Neural progenitor cell (in vitro differentiated cells): ENCODE results near the gene TGM5. TPM values are rescaled to one million over a fixed set of nuclear protein-coding genes. Genes with fewer than 3 reads are reported as not detected.

Experiments used
- DNase-seq: peaks from one replicate; pipeline ENCODE4 v3.0.0-alpha.2; 2016; ENCODE audit warnings: low spot score
- H2AFZ ChIP-seq: fragments of 200-600 bp; sonication (generic); replicated peaks from 2 replicates; pipeline ENCODE4 v1.6.1; 2016; ENCODE audit warnings: antibody characterized with exemption
- H3F3A ChIP-seq: fragments of 200-600 bp; sonication (generic); 2 replicates; pipeline ENCODE4 v1.6.1; 2016; ENCODE audit warnings: antibody characterized with exemption, low read depth
- H3K27ac ChIP-seq: fragments of 200-600 bp; sonication (generic); 2 replicates; pipeline ENCODE4 v1.5.1; 2016; ENCODE audit warnings: mild to moderate bottlenecking
- H3K27me3 ChIP-seq: fragments of 200-600 bp; sonication (generic); 2 replicates; pipeline ENCODE4 v1.6.1; 2016; ENCODE audit warnings: mild to moderate bottlenecking, moderate library complexity
- H3K36me3 ChIP-seq: fragments of 200-600 bp; sonication (generic); 2 replicates; pipeline ENCODE4 v1.5.1; 2016
- H3K4me1 ChIP-seq: fragments of 200-600 bp; sonication (generic); 2 replicates; pipeline ENCODE4 v1.6.1; 2016; ENCODE audit warnings: mixed run types
- H3K4me2 ChIP-seq: fragments of 200-600 bp; sonication (generic); 2 replicates; pipeline ENCODE4 v1.6.1; 2016
- H3K4me3 ChIP-seq: fragments of 200-600 bp; sonication (generic); 2 replicates; pipeline ENCODE4 v1.5.1; 2016
- H3K79me2 ChIP-seq: fragments of 200-600 bp; sonication (generic); 2 replicates; pipeline ENCODE4 v1.6.1; 2016; ENCODE audit warnings: low read depth
- H3K9ac ChIP-seq: fragments of 200-600 bp; sonication (generic); 2 replicates; pipeline ENCODE4 v1.6.1; 2016
- H3K9me3 ChIP-seq: fragments of 200-600 bp; sonication (generic); 2 replicates; pipeline ENCODE4 v1.5.1; 2016; ENCODE audit warnings: low read depth
- H4K20me1 ChIP-seq: fragments of 200-600 bp; sonication (generic); 2 replicates; pipeline ENCODE4 v1.6.1; 2016; ENCODE audit warnings: low read depth
- H3K27ac Mint-ChIP-seq: 3 replicates; pipeline ENCODE4 v1.8.0; 2021; ENCODE audit warnings: mixed read lengths
- H3K27me3 Mint-ChIP-seq: 2 replicates; pipeline ENCODE4 v1.8.0; 2022; ENCODE audit warnings: low read depth, mild to moderate bottlenecking, inconsistent platforms, moderate library complexity, mixed read lengths; ENCODE audit not compliant: insufficient read depth
- H3K36me3 Mint-ChIP-seq: 3 replicates; pipeline ENCODE4 v1.8.0; 2021; ENCODE audit warnings: mixed read lengths
- H3K4me1 Mint-ChIP-seq: 3 replicates; pipeline ENCODE4 v1.8.0; 2021; ENCODE audit warnings: mixed read lengths
- H3K4me3 Mint-ChIP-seq: 3 replicates; pipeline ENCODE4 v1.8.0; 2021; ENCODE audit warnings: mild to moderate bottlenecking, moderate library complexity, mixed read lengths
- H3K9me3 Mint-ChIP-seq: 3 replicates; pipeline ENCODE4 v1.8.0; 2020; ENCODE audit warnings: mixed read lengths
- EZH2 ChIP-seq: fragments of 200-600 bp; sonication (generic); IDR thresholded peaks from 2 replicates; pipeline ENCODE4 v1.6.1; 2017; ENCODE audit warnings: antibody characterized with exemption, mild to moderate bottlenecking, moderate library complexity
- EZH2phosphoT487 ChIP-seq: fragments of 200-600 bp; sonication (generic); IDR thresholded peaks from 2 replicates; pipeline ENCODE4 v1.6.1; 2017; ENCODE audit warnings: antibody characterized with exemption
- total RNA-seq: library from RNA; depleted of rRNA; stranded (reverse); fragments of >200 nt; gene quantifications from 2 replicates; pipeline ENCODE4 v1.2.3, GENCODE V29; 2015; ENCODE audit warnings: low replicate concordance
- TF ChIP-seq, protein P1 (sequence below): fragments of 200-600 bp; sonication (generic); IDR thresholded peaks from 2 replicates; pipeline ENCODE4 v1.5.1; 2017; ENCODE audit warnings: antibody characterized with exemption, mild to moderate bottlenecking

The TGM5 gene
- total RNA-seq, 1 donor from 2014 or later, result not detected

DNA sequence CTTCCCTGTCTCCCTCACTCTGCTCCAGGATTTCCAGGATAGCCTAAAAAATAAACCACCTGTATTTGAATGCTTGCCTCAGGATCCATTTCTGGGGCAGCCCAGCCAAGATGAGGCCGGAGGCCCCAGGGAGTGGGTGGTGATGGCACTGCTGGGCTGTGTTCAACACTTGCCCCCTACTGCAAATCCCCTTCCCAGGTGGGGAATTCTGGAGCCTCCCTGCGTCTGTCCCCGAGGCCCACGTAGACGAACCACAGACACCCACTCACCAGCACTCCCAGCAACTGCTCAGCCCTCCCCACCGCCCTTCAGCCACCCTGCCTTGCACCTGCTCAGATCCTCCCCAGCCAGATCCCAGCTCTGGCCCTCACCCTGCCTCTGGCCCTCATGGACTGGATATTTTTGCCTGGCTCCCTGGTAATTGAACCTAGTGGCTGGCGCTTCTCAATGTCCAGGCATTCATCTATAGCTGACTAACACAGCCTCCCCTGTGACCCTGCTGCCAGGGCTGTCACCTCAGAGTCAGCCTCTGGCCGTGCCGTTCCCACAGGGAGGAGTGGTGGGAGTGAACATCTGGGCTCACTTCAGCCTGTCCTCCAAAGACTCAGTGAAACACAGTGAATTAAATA is 28.8 kb downstream of the TGM5 start:
- H4K20me1 ChIP-seq, result no peaks in the 10 kb centered on the region
- no peak overlapping the region for H3K4me2 ChIP-seq
- Mint-ChIP-seq H3K4me1 (no peaks in the 10 kb centered on the region), H3K9me3 (no peaks in the 10 kb centered on the region), H3K36me3 (no peaks in the 10 kb centered on the region), H3K27me3 (peaks cover 8% of the 10 kb centered on the region), H3K27ac (peak overlapping the region; percentile 85), H3K4me3 (no peak overlapping the region)
- no peaks in the 10 kb centered on the region for H3K36me3 ChIP-seq
- H3K9ac ChIP-seq, result no peak overlapping the region
- H3K27me3 ChIP-seq, result no peaks in the 10 kb centered on the region
- H3K4me3 ChIP-seq, result no peak overlapping the region
- no peaks in the 10 kb centered on the region for H3K79me2 ChIP-seq
- no peak overlapping the region for H3K27ac ChIP-seq
- no peaks in the 10 kb centered on the region for H3F3A ChIP-seq
- no peak for TF ChIP-seq EZH2
- TF ChIP-seq, protein P1, sequence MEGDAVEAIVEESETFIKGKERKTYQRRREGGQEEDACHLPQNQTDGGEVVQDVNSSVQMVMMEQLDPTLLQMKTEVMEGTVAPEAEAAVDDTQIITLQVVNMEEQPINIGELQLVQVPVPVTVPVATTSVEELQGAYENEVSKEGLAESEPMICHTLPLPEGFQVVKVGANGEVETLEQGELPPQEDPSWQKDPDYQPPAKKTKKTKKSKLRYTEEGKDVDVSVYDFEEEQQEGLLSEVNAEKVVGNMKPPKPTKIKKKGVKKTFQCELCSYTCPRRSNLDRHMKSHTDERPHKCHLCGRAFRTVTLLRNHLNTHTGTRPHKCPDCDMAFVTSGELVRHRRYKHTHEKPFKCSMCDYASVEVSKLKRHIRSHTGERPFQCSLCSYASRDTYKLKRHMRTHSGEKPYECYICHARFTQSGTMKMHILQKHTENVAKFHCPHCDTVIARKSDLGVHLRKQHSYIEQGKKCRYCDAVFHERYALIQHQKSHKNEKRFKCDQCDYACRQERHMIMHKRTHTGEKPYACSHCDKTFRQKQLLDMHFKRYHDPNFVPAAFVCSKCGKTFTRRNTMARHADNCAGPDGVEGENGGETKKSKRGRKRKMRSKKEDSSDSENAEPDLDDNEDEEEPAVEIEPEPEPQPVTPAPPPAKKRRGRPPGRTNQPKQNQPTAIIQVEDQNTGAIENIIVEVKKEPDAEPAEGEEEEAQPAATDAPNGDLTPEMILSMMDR, result no peak
- TF ChIP-seq EZH2phosphoT487, result no peak
- H3K9me3 ChIP-seq, result no peaks in the 10 kb centered on the region
- no peaks in the 10 kb centered on the region for H3K4me1 ChIP-seq
- no peak overlapping the region for H2AFZ ChIP-seq
- no peak for DNase-seq

DNA sequence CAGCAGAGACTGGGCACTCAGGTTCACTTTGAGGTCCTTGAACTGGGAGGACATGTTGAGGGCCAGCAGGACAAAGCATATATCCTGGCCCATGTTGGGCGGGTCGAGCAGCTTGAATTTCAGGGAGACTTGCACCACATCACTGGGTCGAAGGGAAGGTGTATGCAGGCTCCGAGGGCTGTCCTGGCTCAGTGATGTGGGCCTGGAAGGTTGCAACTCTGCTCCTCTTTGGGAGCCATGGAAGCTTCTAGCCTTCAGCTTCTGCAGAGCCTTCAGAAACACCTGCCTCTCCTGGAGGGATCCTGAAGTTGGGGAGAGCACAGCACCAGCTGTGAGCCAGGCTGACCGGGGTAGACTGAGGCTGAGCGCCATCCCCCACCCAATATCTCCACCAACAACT is 31.2 kb downstream of the TGM5 start:
- no peaks in the 10 kb centered on the region for H3K4me1 Mint-ChIP-seq
- H3K27ac Mint-ChIP-seq, result no peak overlapping the region
- H3K4me2 ChIP-seq, result no peak overlapping the region
- H3K4me3 ChIP-seq, result no peak overlapping the region
- peaks cover 9% of the 10 kb centered on the region for H3K27me3 Mint-ChIP-seq
- H3K27ac ChIP-seq, result no peak overlapping the region
- H3K4me1 ChIP-seq, result no peaks in the 10 kb centered on the region
- no peak overlapping the region for H3K9ac ChIP-seq
- H4K20me1 ChIP-seq, result no peaks in the 10 kb centered on the region
- no peaks in the 10 kb centered on the region for H3K9me3 Mint-ChIP-seq
- H3K36me3 ChIP-seq, result no peaks in the 10 kb centered on the region
- H3F3A ChIP-seq, result no peaks in the 10 kb centered on the region
- H3K36me3 Mint-ChIP-seq, result no peaks in the 10 kb centered on the region
- DNase-seq, result no peak
- TF ChIP-seq, protein P1, result no peak
- H3K9me3 ChIP-seq, result no peaks in the 10 kb centered on the region
- H3K4me3 Mint-ChIP-seq, result no peak overlapping the region
- H2AFZ ChIP-seq, result no peak overlapping the region
- H3K79me2 ChIP-seq, result no peaks in the 10 kb centered on the region
- H3K27me3 ChIP-seq, result no peaks in the 10 kb centered on the region

DNA sequence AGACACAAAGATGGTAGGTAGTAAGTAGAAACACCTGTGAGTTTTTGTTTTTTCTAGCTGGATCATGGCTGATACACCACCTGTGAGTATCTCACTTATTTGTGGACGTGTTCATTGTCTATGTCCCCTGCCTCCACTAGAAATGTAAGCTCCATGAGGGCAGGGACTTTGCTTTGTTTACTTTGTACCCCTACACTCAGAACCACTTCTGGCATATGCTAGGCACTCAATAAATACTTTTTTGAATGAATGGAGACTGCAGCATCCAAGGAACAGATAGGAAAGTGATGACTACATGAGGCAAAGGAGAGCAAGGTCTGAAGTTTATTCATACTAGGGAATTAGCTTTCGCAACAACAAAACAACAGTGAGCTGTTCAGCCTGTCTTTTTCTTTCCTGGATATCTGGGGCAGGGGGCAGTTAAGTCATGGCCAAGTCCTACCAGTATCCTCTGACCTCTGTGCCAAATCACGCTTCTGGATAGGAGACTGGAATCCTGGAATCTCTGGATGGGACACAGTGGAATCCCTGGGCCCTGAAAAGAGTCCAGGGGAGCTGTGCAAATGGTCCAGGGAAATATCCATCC is 34.3 kb downstream of the TGM5 start:
- no peaks in the 10 kb centered on the region for H3K36me3 Mint-ChIP-seq
- Histone ChIP-seq H2AFZ (no peak overlapping the region), H3K4me2 (no peak overlapping the region), H3K79me2 (no peaks in the 10 kb centered on the region), H3K9me3 (no peaks in the 10 kb centered on the region), H4K20me1 (no peaks in the 10 kb centered on the region), H3F3A (no peaks in the 10 kb centered on the region), H3K27me3 (no peaks in the 10 kb centered on the region), H3K4me3 (no peak overlapping the region), H3K27ac (no peak overlapping the region), H3K4me1 (no peaks in the 10 kb centered on the region), H3K36me3 (no peaks in the 10 kb centered on the region), H3K9ac (no peak overlapping the region)
- peaks cover 2% of the 10 kb centered on the region for H3K9me3 Mint-ChIP-seq
- no peak overlapping the region for H3K4me3 Mint-ChIP-seq
- peaks cover 9% of the 10 kb centered on the region for H3K27me3 Mint-ChIP-seq
- DNase-seq, result no peak
- H3K27ac Mint-ChIP-seq, result no peak overlapping the region
- no peaks in the 10 kb centered on the region for H3K4me1 Mint-ChIP-seq
- no peak for TF ChIP-seq EZH2phosphoT487
- no peak for TF ChIP-seq EZH2
- TF ChIP-seq, protein P1, result no peak
